HCT116 (cell line): ENCODE data around the gene CENPF. TPM values are rescaled to one million over a fixed set of nuclear protein-coding genes. Genes with fewer than 3 reads are reported as not detected.
"Not testable (repeated sequence)": the region's sequence is repeated elsewhere in the genome, so short reads cannot be mapped to it uniquely, and the experiment has no call there.

Experiments
- ATAC-seq: fragments of 200-7000 bp; cut with Tn5 transposase; 2 replicates; pipeline ENCODE4 v1.9.1; 2020; ENCODE audit warnings: mild to moderate bottlenecking, moderate library complexity
- BruUV-seq: library from RNA; stranded (reverse); fragments of 400-500 nt; replicated peaks from 2 replicates; lab custom pipeline; 2021; lab: Mats Ljungman, UMichigan
- CTCF ChIA-PET: fragments of 300-600 bp; sonication (Branson Sonifier 250); formaldehyde crosslinking; loops from one replicate; lab custom pipeline; 2021; ENCODE audit warnings: antibody characterized with exemption; lab: Charles Lee
- POLR2A ChIA-PET: fragments of 300-600, 350-600 bp; sonication (Branson Sonifier 250); formaldehyde crosslinking; loops from one replicate; lab custom pipeline; 2021; ENCODE audit warnings: antibody characterized with exemption; lab: Charles Lee
- RAD21 ChIA-PET, 2 experiments: fragments of 300-600 bp; sonication (Branson Sonifier 250); formaldehyde crosslinking; loops; one replicate each; lab custom pipeline; 2023; ENCODE audit warnings: low total read pairs in 2 of 2; ENCODE audit not compliant: uncharacterized antibody in 2 of 2, unreplicated experiment in 2 of 2, low non-redundant PET in 1 of 2; lab: Charles Lee
- DNase-seq: peaks from one replicate; pipeline ENCODE4 v3.0.0-alpha.2; 2010; ENCODE audit warnings: low read depth, low spot score
- H2AFZ ChIP-seq: fragments of 200-600 bp; shearing (Covaris generic), sonication (generic); 2 replicates; pipeline ENCODE4 v1.6.1; 2017; ENCODE audit warnings: low read depth, mixed run types, mixed read lengths, antibody characterized with exemption, low read length; ENCODE audit not compliant: poor library complexity, severe bottlenecking
- H3K27ac ChIP-seq: 2 replicates; pipeline ENCODE4 v1.5.1; 2012; ENCODE audit warnings: low read depth, low read length
- H3K27me3 ChIP-seq: fragments of 200-600 bp; sonication (generic); 2 replicates; pipeline ENCODE4 v1.6.1; 2016; ENCODE audit warnings: mixed run types, low read length, mixed read lengths; ENCODE audit not compliant: insufficient read depth
- H3K36me3 ChIP-seq, 2 experiments: fragments of 200-500 bp in 1 of 2; fragments of 200-600 bp in 1 of 2; sonication (Bioruptor generic) in 1 of 2; sonication (generic) in 1 of 2; 2 replicates each; pipeline versions ENCODE4 v1.5.1 to v1.6.1; 2014 to 2016; ENCODE audit warnings: low read length in 2 of 2, inconsistent platforms in 1 of 2, mixed read lengths in 1 of 2, mixed run types in 1 of 2; ENCODE audit not compliant: insufficient read depth in 2 of 2, control insufficient read depth in 1 of 2
- H3K4me1 ChIP-seq, 2 experiments: fragments of 200-600 bp in 1 of 2; sonication (generic) in 1 of 2; 2 replicates each; pipeline versions ENCODE4 v1.5.1 to v1.6.1; 2012 to 2017; ENCODE audit warnings: low read length in 2 of 2, inconsistent platforms in 1 of 2, mild to moderate bottlenecking in 1 of 2, mixed read lengths in 1 of 2, mixed run types in 1 of 2, moderate library complexity in 1 of 2; ENCODE audit not compliant: insufficient read depth in 2 of 2, control insufficient read depth in 1 of 2
- H3K4me2 ChIP-seq: fragments of 200-600 bp; sonication (generic); 2 replicates; pipeline ENCODE4 v1.6.1; 2017; ENCODE audit warnings: mixed run types, low read length, mixed read lengths
- H3K4me3 ChIP-seq, 2 experiments: fragments of 200-600 bp in 1 of 2; sonication (generic) in 1 of 2; replicated peaks in 1 of 2; 2 replicates each; pipeline ENCODE4 v1.5.1; 2011 to 2016; ENCODE audit warnings: low read length in 2 of 2, control low read depth in 1 of 2, low read depth in 1 of 2, mild to moderate bottlenecking in 1 of 2, mixed read lengths in 1 of 2, mixed run types in 1 of 2
- H3K79me2 ChIP-seq: fragments of 200-600 bp; sonication (generic); 2 replicates; pipeline ENCODE4 v1.6.1; 2017; ENCODE audit warnings: mild to moderate bottlenecking, mixed run types, low read length, moderate library complexity, mixed read lengths; ENCODE audit not compliant: insufficient read depth
- H3K9ac ChIP-seq: fragments of 200-600 bp; sonication (generic); 2 replicates; pipeline ENCODE4 v1.6.1; 2016; ENCODE audit warnings: low read length, mixed read lengths
- H3K9me2 ChIP-seq: fragments of 200-600 bp; sonication (generic), shearing (Covaris generic); 2 replicates; pipeline ENCODE4 v1.6.1; 2017; ENCODE audit warnings: mixed run types, mild to moderate bottlenecking, moderate library complexity; ENCODE audit not compliant: insufficient read depth
- H3K9me3 ChIP-seq, 2 experiments: fragments of 200-500 bp in 1 of 2; fragments of 200-600 bp in 1 of 2; sonication (Bioruptor generic) in 1 of 2; sonication (generic) in 1 of 2; 2 replicates each; pipeline ENCODE4 v1.6.1; 2014 to 2017; ENCODE audit warnings: low read length in 2 of 2, mixed read lengths in 2 of 2, inconsistent platforms in 1 of 2, low read depth in 1 of 2, mild to moderate bottlenecking in 1 of 2, mixed run types in 1 of 2, moderate library complexity in 1 of 2; ENCODE audit not compliant: control insufficient read depth in 1 of 2, insufficient read depth in 1 of 2
- H4K20me1 ChIP-seq: fragments of 200-600 bp; sonication (generic), shearing (Covaris generic); 2 replicates; pipeline ENCODE4 v1.6.1; 2017; ENCODE audit warnings: mixed run types, mild to moderate bottlenecking, moderate library complexity; ENCODE audit not compliant: insufficient read depth
- ATF3 ChIP-seq: IDR thresholded peaks from 2 replicates; pipeline ENCODE4 v1.6.1; 2012
- CTCF ChIP-seq, 3 experiments: fragments of 200-600 bp in 1 of 3; sonication (generic) in 1 of 3; IDR thresholded peaks in 2 of 3; conservative IDR thresholded peaks in 1 of 3; 2 replicates each; pipeline ENCODE4 v1.5.1; 2012 to 2017; ENCODE audit warnings: low read depth in 2 of 3, low read length in 2 of 3, antibody characterized with exemption in 1 of 3, borderline replicate concordance in 1 of 3, control low read depth in 1 of 3, mild to moderate bottlenecking in 1 of 3, mixed read lengths in 1 of 3, mixed run types in 1 of 3, moderate library complexity in 1 of 3; ENCODE audit not compliant: insufficient read depth in 1 of 3
- ELF1 ChIP-seq: IDR thresholded peaks from 2 replicates; pipeline ENCODE4 v1.6.1; 2012; ENCODE audit warnings: low read depth, borderline replicate concordance
- EZH2 ChIP-seq: fragments of 200-600 bp; sonication (generic); IDR thresholded peaks from 2 replicates; pipeline ENCODE4 v1.6.1; 2017; ENCODE audit warnings: antibody characterized with exemption, mixed run types
- JUND ChIP-seq: IDR thresholded peaks from 2 replicates; pipeline ENCODE4 v1.6.1; 2012
- MAX ChIP-seq: IDR thresholded peaks from 2 replicates; pipeline ENCODE4 v1.6.1; 2012
- POLR2A ChIP-seq: IDR thresholded peaks from 2 replicates; pipeline ENCODE4 v1.7.0; 2011; ENCODE audit warnings: borderline replicate concordance; ENCODE audit not compliant: insufficient read depth, insufficient read length; ENCODE audit errors: extremely low read depth
- POLR2AphosphoS5 ChIP-seq: IDR thresholded peaks from 2 replicates; pipeline ENCODE4 v1.6.1; 2011; ENCODE audit warnings: mild to moderate bottlenecking, low read depth, low read length, moderate library complexity
- RAD21 ChIP-seq: IDR thresholded peaks from 2 replicates; pipeline ENCODE4 v1.6.1; 2012; ENCODE audit warnings: low read depth, mild to moderate bottlenecking
- SIN3A ChIP-seq: IDR thresholded peaks from 2 replicates; pipeline ENCODE4 v1.6.1; 2012; ENCODE audit warnings: low read depth
- ZFX ChIP-seq: fragments of 450-650 bp; IDR thresholded peaks from 2 replicates; pipeline ENCODE4 v1.6.1; 2017
- ZNF274 ChIP-seq: fragments of 200-500 bp; sonication (Bioruptor generic); IDR thresholded peaks from 2 replicates; pipeline ENCODE4 v1.6.1; 2014; ENCODE audit warnings: mild to moderate bottlenecking, low read depth, low read length, inconsistent platforms
- intact Hi-C: fragments of 100-400 bp; cut with micrococcal nuclease; formaldehyde crosslinking; loops from 2 replicates; pipeline ENCODE4 v1.10.0; 2022
- total RNA-seq: library from RNA; stranded (reverse); gene quantifications from one replicate; pipeline ENCODE4 v1.2.1, GENCODE V29; 2021; ENCODE audit not compliant: unreplicated experiment

CENPF gene
- total RNA-seq, 1 experiment from 2014 or later, result 120 TPM

GRCh38 chr1:214673576-214673975 lies 70.6 kb downstream of the CENPF start (continued):
- TF ChIP-seq POLR2A (no peak), CTCF (IDR thresholded peaks at IDR 0.05 in 2 of 3, conservative IDR thresholded peaks at IDR 0.05 in 1 of 3; ENCODE audit: borderline replicate concordance in 1 of 3, insufficient read depth in 1 of 3, low read depth in 2 of 3, low read length in 2 of 3) (no peak), ZFX (no peak)

GRCh38 chr1:214675524-214675923 lies 72.5 kb downstream of the CENPF start:
- H3K4me1 ChIP-seq, CTCF ChIA-PET, H3K27me3 ChIP-seq, H3K4me3 ChIP-seq, POLR2A ChIA-PET, H3K9me2 ChIP-seq, H3K79me2 ChIP-seq, intact Hi-C loops, H3K27ac ChIP-seq, H3K9me3 ChIP-seq, H3K4me2 ChIP-seq, H3K9ac ChIP-seq, ATAC-seq, RAD21 ChIA-PET, BruUV-seq, H3K36me3 ChIP-seq, H2AFZ ChIP-seq, H4K20me1 ChIP-seq, DNase-seq: not testable (repeated sequence)

GRCh38 chr1:214676747-214677146 lies 73.8 kb downstream of the CENPF start:
- Histone ChIP-seq H3K4me3 (no peak overlapping the region), H3K27me3 (no peaks in the 10 kb centered on the region), H3K9me2 (no peaks in the 10 kb centered on the region), H4K20me1 (no peaks in the 10 kb centered on the region), H3K4me2 (no peak overlapping the region), H3K79me2 (no peaks in the 10 kb centered on the region), H3K36me3 (no peaks in the 10 kb centered on the region), H3K9me3 (no peaks in the 10 kb centered on the region), H3K4me1 (no peaks in the 10 kb centered on the region; a peak in 1 of 4 replicates), H3K9ac (no peak overlapping the region), H3K27ac (no peak overlapping the region)
- intact Hi-C loops, result no loop called here
- CTCF ChIA-PET, result interaction anchor here (1.2 kb wide), 1 partner anchor 344 kb away, joined by 4 read pairs; no protein-coding TSS in a partner anchor
- ATAC-seq, result no peak
- BruUV-seq, result no TSS peak
- DNase-seq, result no peak
- RAD21 ChIA-PET, result no interaction called here
- POLR2A ChIA-PET, result no interaction called here
- TF ChIP-seq ELF1 (no peak), ZFX (no peak), POLR2AphosphoS5 (no peak), ATF3 (no peak), RAD21 (no peak), SIN3A (no peak), EZH2 (no peak), POLR2A (no peak), MAX (no peak), ZNF274 (no peak), CTCF (IDR thresholded peaks at IDR 0.05 in 2 of 3, conservative IDR thresholded peaks at IDR 0.05 in 1 of 3; ENCODE audit: borderline replicate concordance in 1 of 3, insufficient read depth in 1 of 3, low read depth in 2 of 3, low read length in 2 of 3) (no peak), JUND (no peak)
- TF ChIP-seq, all 23 proteins: peak for 0
- H2AFZ ChIP-seq, result no peak overlapping the region
